ENCODE data around the gene SERTAD4.

- TF ChIP-seq CTCF (IDR thresholded peaks at IDR 0.05): no peak
- no peak for TF ChIP-seq POLR2A (IDR thresholded peaks at IDR 0.05)
Observed at GRCh38 chr1:210198840-210199239, 33.8 kb upstream of the SERTAD4 start.
